ENCODE results near the gene TNIK. TPM values are rescaled to one million over a fixed set of nuclear protein-coding genes. Genes with fewer than 3 reads are reported as not detected.

Gene TNIK
- polyA plus RNA-seq, 1 donor from 2014 or later = 19.3 TPM

DNA sequence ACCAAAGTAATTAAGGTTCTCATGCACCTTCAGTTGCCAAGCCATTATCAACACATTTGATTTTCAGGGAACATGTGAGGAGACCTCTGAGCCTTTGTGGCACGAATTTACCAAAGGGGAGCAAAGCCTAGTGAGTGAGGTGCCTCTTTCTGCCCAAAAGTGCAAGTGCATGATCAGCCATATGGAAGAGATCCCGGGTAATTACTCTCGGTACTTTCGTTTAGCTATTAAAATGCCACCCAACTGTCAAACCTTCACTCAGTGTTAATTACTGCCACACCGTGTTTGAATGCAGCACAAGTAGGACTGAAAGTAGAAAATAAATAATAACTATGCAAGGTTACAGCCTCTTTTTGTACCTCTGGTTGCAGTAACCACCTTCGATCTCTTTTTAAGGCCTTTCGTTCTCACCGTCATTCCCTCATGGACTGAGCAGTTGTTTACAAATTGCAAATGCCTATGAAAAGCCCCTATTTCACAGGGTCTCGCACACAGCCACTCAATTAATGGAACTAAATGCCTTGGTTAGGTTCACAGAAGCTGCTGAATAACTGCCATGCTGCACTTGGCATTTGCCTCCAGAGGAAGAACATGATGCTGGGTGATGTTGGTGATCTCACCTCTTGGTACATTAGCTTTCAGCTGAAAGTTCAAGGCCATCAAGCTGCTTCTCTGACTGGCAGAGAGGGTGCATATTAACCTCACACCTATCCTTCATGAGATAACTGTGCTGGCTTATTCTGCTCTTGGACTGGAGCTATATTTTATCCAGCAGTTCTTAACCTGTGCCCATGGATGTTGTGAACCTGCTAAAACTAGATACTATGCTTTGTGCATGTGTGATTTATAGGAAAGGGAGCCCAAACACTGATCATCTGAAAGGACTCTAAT is 69.9 kb downstream of the TNIK start:
- Histone ChIP-seq H3K36me3 (ENCODE audit: insufficient read depth, low read length) (no peaks in the 10 kb centered on the region), H3K9ac (ENCODE audit: low read length) (no peak overlapping the region), H2AFZ (ENCODE audit: low read depth, low read length) (no peak overlapping the region), H3K27me3 (ENCODE audit: insufficient read depth, low read depth, low read length) (no peaks in the 10 kb centered on the region), H4K20me1 (ENCODE audit: insufficient read depth) (no peaks in the 10 kb centered on the region), H3K9me3 (ENCODE audit: low read length) (peaks cover 6% of the 10 kb centered on the region), H3K9me2 (ENCODE audit: insufficient read depth, low read length) (no peaks in the 10 kb centered on the region), H3K4me2 (ENCODE audit: low read length) (no peak overlapping the region), H3K79me2 (replicated peaks; ENCODE audit: insufficient read depth, low read length) (no peaks in the 10 kb centered on the region), H3K27ac (ENCODE audit: low read length) (no peak overlapping the region), H3K4me3 (ENCODE audit: low read length) (no peak overlapping the region), H3F3A (ENCODE audit: insufficient read depth, low read length, poor library complexity, severe bottlenecking) (no peaks in the 10 kb centered on the region)
- TF ChIP-seq, protein P1, sequence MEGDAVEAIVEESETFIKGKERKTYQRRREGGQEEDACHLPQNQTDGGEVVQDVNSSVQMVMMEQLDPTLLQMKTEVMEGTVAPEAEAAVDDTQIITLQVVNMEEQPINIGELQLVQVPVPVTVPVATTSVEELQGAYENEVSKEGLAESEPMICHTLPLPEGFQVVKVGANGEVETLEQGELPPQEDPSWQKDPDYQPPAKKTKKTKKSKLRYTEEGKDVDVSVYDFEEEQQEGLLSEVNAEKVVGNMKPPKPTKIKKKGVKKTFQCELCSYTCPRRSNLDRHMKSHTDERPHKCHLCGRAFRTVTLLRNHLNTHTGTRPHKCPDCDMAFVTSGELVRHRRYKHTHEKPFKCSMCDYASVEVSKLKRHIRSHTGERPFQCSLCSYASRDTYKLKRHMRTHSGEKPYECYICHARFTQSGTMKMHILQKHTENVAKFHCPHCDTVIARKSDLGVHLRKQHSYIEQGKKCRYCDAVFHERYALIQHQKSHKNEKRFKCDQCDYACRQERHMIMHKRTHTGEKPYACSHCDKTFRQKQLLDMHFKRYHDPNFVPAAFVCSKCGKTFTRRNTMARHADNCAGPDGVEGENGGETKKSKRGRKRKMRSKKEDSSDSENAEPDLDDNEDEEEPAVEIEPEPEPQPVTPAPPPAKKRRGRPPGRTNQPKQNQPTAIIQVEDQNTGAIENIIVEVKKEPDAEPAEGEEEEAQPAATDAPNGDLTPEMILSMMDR (IDR thresholded peaks at IDR 0.05; ENCODE audit: poor library complexity, severe bottlenecking) = no peak
- TF ChIP-seq RAD21 (conservative IDR thresholded peaks at IDR 0.05) = no peak

DNA sequence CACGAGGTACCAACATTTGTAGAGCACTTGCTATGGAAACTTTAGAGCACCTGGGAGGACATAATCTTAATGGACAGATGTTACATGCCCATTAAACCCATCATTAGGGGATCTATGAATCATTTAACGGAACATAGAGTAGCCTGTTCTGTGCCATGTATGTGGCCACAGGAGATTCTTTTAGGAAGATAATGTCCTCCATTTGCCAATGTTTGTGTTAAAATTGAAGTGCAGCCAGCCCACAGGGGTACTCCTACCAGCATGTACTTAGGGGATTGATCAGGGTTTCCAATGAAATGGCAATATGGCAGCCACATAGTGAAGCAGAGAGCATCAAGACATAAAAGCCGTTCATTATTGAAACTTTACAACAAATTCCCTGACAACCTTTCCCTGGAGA is 70.7 kb downstream of the TNIK start:
- Histone ChIP-seq H3K27me3 (ENCODE audit: insufficient read depth, low read depth, low read length) (no peaks in the 10 kb centered on the region), H3K4me2 (ENCODE audit: low read length) (no peak overlapping the region), H3K79me2 (replicated peaks; ENCODE audit: insufficient read depth, low read length) (no peaks in the 10 kb centered on the region), H4K20me1 (ENCODE audit: insufficient read depth) (no peaks in the 10 kb centered on the region), H3K36me3 (ENCODE audit: insufficient read depth, low read length) (no peaks in the 10 kb centered on the region), H3K27ac (ENCODE audit: low read length) (no peak overlapping the region), H3K4me3 (ENCODE audit: low read length) (no peak overlapping the region), H3K9ac (ENCODE audit: low read length) (no peak overlapping the region), H2AFZ (ENCODE audit: low read depth, low read length) (no peak overlapping the region), H3K9me3 (ENCODE audit: low read length) (peaks cover 6% of the 10 kb centered on the region), H3K9me2 (ENCODE audit: insufficient read depth, low read length) (no peaks in the 10 kb centered on the region), H3F3A (ENCODE audit: insufficient read depth, low read length, poor library complexity, severe bottlenecking) (no peaks in the 10 kb centered on the region)
- TF ChIP-seq MXI1 (conservative IDR thresholded peaks at IDR 0.05; ENCODE audit: poor library complexity, severe bottlenecking) (no peak), SMC3 (conservative IDR thresholded peaks at IDR 0.05; ENCODE audit: poor library complexity) (no peak), EP300 (conservative IDR thresholded peaks at IDR 0.05; ENCODE audit: poor library complexity, severe bottlenecking) (no peak), EZH2 (IDR thresholded peaks at IDR 0.05; ENCODE audit: borderline replicate concordance, insufficient read depth, low read length, poor library complexity, severe bottlenecking) (no peak), POLR2AphosphoS5 (IDR thresholded peaks at IDR 0.05) (no peak), RAD21 (conservative IDR thresholded peaks at IDR 0.05) (no peak), TAF1 (IDR thresholded peaks at IDR 0.05; ENCODE audit: low read depth) (no peak)
- TF ChIP-seq, protein P1 (IDR thresholded peaks at IDR 0.05; ENCODE audit: poor library complexity, severe bottlenecking) = no peak
- TF ChIP-seq, protein P2, sequence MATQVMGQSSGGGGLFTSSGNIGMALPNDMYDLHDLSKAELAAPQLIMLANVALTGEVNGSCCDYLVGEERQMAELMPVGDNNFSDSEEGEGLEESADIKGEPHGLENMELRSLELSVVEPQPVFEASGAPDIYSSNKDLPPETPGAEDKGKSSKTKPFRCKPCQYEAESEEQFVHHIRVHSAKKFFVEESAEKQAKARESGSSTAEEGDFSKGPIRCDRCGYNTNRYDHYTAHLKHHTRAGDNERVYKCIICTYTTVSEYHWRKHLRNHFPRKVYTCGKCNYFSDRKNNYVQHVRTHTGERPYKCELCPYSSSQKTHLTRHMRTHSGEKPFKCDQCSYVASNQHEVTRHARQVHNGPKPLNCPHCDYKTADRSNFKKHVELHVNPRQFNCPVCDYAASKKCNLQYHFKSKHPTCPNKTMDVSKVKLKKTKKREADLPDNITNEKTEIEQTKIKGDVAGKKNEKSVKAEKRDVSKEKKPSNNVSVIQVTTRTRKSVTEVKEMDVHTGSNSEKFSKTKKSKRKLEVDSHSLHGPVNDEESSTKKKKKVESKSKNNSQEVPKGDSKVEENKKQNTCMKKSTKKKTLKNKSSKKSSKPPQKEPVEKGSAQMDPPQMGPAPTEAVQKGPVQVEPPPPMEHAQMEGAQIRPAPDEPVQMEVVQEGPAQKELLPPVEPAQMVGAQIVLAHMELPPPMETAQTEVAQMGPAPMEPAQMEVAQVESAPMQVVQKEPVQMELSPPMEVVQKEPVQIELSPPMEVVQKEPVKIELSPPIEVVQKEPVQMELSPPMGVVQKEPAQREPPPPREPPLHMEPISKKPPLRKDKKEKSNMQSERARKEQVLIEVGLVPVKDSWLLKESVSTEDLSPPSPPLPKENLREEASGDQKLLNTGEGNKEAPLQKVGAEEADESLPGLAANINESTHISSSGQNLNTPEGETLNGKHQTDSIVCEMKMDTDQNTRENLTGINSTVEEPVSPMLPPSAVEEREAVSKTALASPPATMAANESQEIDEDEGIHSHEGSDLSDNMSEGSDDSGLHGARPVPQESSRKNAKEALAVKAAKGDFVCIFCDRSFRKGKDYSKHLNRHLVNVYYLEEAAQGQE (IDR thresholded peaks at IDR 0.05; ENCODE audit: borderline replicate concordance) = no peak
